ENCODE data around the gene TOMM5.

The TOMM5 gene

GRCh38 chr9:37583522-37584121 lies 8.8 kb downstream of the TOMM5 start:
- Histone ChIP-seq H2AFZ (ENCODE audit: low read depth) (no peak overlapping the region), H3K4me1 (ENCODE audit: low read depth, poor library complexity, severe bottlenecking) (peaks cover 53% of the 10 kb centered on the region), H3K4me3 (IDR thresholded peaks at IDR 0.05; ENCODE audit: insufficient read depth, low read depth, low read length) (no peak overlapping the region), H3K27me3 (ENCODE audit: insufficient read depth, low read depth) (no peaks in the 10 kb centered on the region), H3K36me3 (ENCODE audit: insufficient read depth) (peaks cover 25% of the 10 kb centered on the region; the same call in 1 of the 2 replicates), H4K20me1 (ENCODE audit: insufficient read depth) (peaks cover 11% of the 10 kb centered on the region), H3K4me2 (no peak overlapping the region), H3K79me2 (ENCODE audit: insufficient read depth, low read depth) (peaks cover 61% of the 10 kb centered on the region; the same call in 1 of the 2 replicates), H3K27ac (peak overlapping the region; percentile 5; the same call in 1 of the 2 replicates), H3K9ac (no peak overlapping the region)
- no peak for TF ChIP-seq CTCF (conservative IDR thresholded peaks at IDR 0.05; ENCODE audit: low read depth, low read length)

GRCh38 chr9:37582548-37583157 lies 9.7 kb downstream of the TOMM5 start:
- H3K9ac ChIP-seq = no peak overlapping the region
- H3K4me2 ChIP-seq = no peak overlapping the region
- TF ChIP-seq CTCF (conservative IDR thresholded peaks at IDR 0.05; ENCODE audit: low read depth, low read length) = peak; percentile 75
- peaks cover 51% of the 10 kb centered on the region; the same call in 1 of the 2 replicates for H3K79me2 ChIP-seq (ENCODE audit: insufficient read depth, low read depth)
- H3K27ac ChIP-seq = no peak overlapping the region
- H3K4me3 ChIP-seq (IDR thresholded peaks at IDR 0.05; ENCODE audit: insufficient read depth, low read depth, low read length) = no peak overlapping the region
- H3K36me3 ChIP-seq (ENCODE audit: insufficient read depth) = peaks cover 17% of the 10 kb centered on the region; the same call in 1 of the 2 replicates
- H3K27me3 ChIP-seq (ENCODE audit: insufficient read depth, low read depth) = no peaks in the 10 kb centered on the region
- peaks cover 10% of the 10 kb centered on the region; the same call in 1 of the 2 replicates for H4K20me1 ChIP-seq (ENCODE audit: insufficient read depth)
- peaks cover 44% of the 10 kb centered on the region for H3K4me1 ChIP-seq (ENCODE audit: low read depth, poor library complexity, severe bottlenecking)
- no peak overlapping the region for H2AFZ ChIP-seq (ENCODE audit: low read depth)

GRCh38 chr9:37575921-37576721 lies 16.3 kb downstream of the TOMM5 start, which contains the start of gene FBXO10:
Gene FBXO10 (minus strand): TSS chr9:37576380. CDS start chr9:37541768, 34,612 bp downstream.
- H3K4me2 ChIP-seq = peak within 1 kb of the TSS; percentile 54; the same call in 1 of the 2 replicates
- no peaks in the 10 kb centered on the region for H3K36me3 ChIP-seq (ENCODE audit: insufficient read depth)
- peaks cover 9% of the 10 kb centered on the region for H3K4me1 ChIP-seq (ENCODE audit: low read depth, poor library complexity, severe bottlenecking)
- peak within 1 kb of the TSS; percentile 15; the same call in 1 of the 2 replicates for H3K9ac ChIP-seq
- peaks cover 12% of the 10 kb centered on the region for H3K79me2 ChIP-seq (ENCODE audit: insufficient read depth, low read depth)
- H3K27me3 ChIP-seq (ENCODE audit: insufficient read depth, low read depth) = no peaks in the 10 kb centered on the region
- H3K4me3 ChIP-seq (IDR thresholded peaks at IDR 0.05; ENCODE audit: insufficient read depth, low read depth, low read length) = no peak within 1 kb of the TSS
- TF ChIP-seq CTCF (conservative IDR thresholded peaks at IDR 0.05; ENCODE audit: low read depth, low read length) = no peak
- peak within 1 kb of the TSS; percentile 53 for H2AFZ ChIP-seq (ENCODE audit: low read depth)
- 0 out of 2 replicates have a peak, but pooled peaks cover 3% of the 10 kb centered on the region for H4K20me1 ChIP-seq (ENCODE audit: insufficient read depth)
- no peak within 1 kb of the TSS for H3K27ac ChIP-seq

- no peak for TF ChIP-seq CTCF (conservative IDR thresholded peaks at IDR 0.05; ENCODE audit: low read depth, low read length)
- Histone ChIP-seq H3K4me3 (IDR thresholded peaks at IDR 0.05; ENCODE audit: insufficient read depth, low read depth, low read length) (no peak overlapping the region), H3K4me1 (ENCODE audit: low read depth, poor library complexity, severe bottlenecking) (peaks cover 11% of the 10 kb centered on the region), H3K9ac (no peak overlapping the region), H3K27me3 (ENCODE audit: insufficient read depth, low read depth) (no peaks in the 10 kb centered on the region), H3K36me3 (ENCODE audit: insufficient read depth) (no peaks in the 10 kb centered on the region), H3K4me2 (peak overlapping the region; percentile 54; the same call in 1 of the 2 replicates), H3K27ac (no peak overlapping the region), H2AFZ (ENCODE audit: low read depth) (peak overlapping the region; percentile 53), H3K79me2 (ENCODE audit: insufficient read depth, low read depth) (peaks cover 12% of the 10 kb centered on the region), H4K20me1 (ENCODE audit: insufficient read depth) (0 out of 2 replicates have a peak, but pooled peaks cover 3% of the 10 kb centered on the region)
Measured at GRCh38 chr9:37575511-37575914, 16.9 kb downstream of the TOMM5 start.
